Uterus (tissue), 4 donors: ENCODE data around the gene COL18A1. TPM values are rescaled to one million over a fixed set of nuclear protein-coding genes. Genes with fewer than 3 reads are reported as not detected.

ENCODE experiments used
- DNase-seq, 2 donors: peaks; one replicate each; pipeline ENCODE4 v3.0.0-alpha.2; 2019 to 2020
- H3K27ac ChIP-seq, 2 donors: fragments of 200-600 bp; sonication (generic); 1 replicate in 1 of 2; 2 replicates in 1 of 2; pipeline ENCODE4 v1.5.1; 2016 to 2018
- H3K27me3 ChIP-seq, 2 donors: fragments of 200-600 bp; sonication (generic); one replicate each; pipeline ENCODE4 v1.5.1; 2018 to 2019; ENCODE audit warnings: control low read depth in 1 of 2
- H3K36me3 ChIP-seq, 2 donors: fragments of 200-600 bp; sonication (generic); one replicate each; pipeline ENCODE4 v1.5.1; 2019; ENCODE audit warnings: control low read depth in 1 of 2
- H3K4me1 ChIP-seq, 2 donors: fragments of 200-600 bp; sonication (generic); one replicate each; pipeline ENCODE4 v1.5.1; 2018 to 2019; ENCODE audit warnings: control low read depth in 1 of 2
- H3K4me3 ChIP-seq, 2 donors: fragments of 200-600 bp; sonication (generic); 1 replicate in 1 of 2; 2 replicates in 1 of 2; pipeline ENCODE4 v1.5.1; 2018 to 2019; ENCODE audit warnings: mild to moderate bottlenecking in 1 of 2
- H3K9me3 ChIP-seq, 2 donors: fragments of 200-600 bp; sonication (generic); one replicate each; pipeline ENCODE4 v1.5.1; 2019; ENCODE audit warnings: control low read depth in 1 of 2
- POLR2A ChIP-seq, 2 donors: fragments of 450-650 bp; IDR thresholded peaks; one replicate each; pipeline ENCODE4 v1.6.1; 2016; ENCODE audit warnings: antibody characterized with exemption in 2 of 2, mild to moderate bottlenecking in 1 of 2, moderate library complexity in 1 of 2
- intact Hi-C: fragments of 100-400 bp; cut with DNase I; formaldehyde crosslinking; loops from one replicate; pipeline ENCODE4 v1.15.1; 2023; ENCODE audit warnings: low total_unique reads
- total RNA-seq, 4 donors: library from RNA; depleted of rRNA in 3 of 4; stranded (reverse); fragments of >200 nt in 3 of 4; gene quantifications; one replicate each; pipeline versions ENCODE4 v1.1.0 to v1.2.4, GENCODE V29; 2014 to 2023
- TF ChIP-seq, protein P1 (sequence below), 4 experiments: fragments of 200-600 bp in 2 of 4; fragments of 450-650 bp in 2 of 4; sonication (generic) in 2 of 4; IDR thresholded peaks; one replicate each; pipeline ENCODE4 v1.5.1; 2016 to 2019; ENCODE audit warnings: antibody characterized with exemption in 4 of 4, mild to moderate bottlenecking in 2 of 4, moderate library complexity in 1 of 4
- donor health status: DM: yes; HTN: yes; CAD: no.

COL18A1 gene
- total RNA-seq, 4 donors from 2014 or later, result 73.0 to 223 (median 152) TPM

DNA sequence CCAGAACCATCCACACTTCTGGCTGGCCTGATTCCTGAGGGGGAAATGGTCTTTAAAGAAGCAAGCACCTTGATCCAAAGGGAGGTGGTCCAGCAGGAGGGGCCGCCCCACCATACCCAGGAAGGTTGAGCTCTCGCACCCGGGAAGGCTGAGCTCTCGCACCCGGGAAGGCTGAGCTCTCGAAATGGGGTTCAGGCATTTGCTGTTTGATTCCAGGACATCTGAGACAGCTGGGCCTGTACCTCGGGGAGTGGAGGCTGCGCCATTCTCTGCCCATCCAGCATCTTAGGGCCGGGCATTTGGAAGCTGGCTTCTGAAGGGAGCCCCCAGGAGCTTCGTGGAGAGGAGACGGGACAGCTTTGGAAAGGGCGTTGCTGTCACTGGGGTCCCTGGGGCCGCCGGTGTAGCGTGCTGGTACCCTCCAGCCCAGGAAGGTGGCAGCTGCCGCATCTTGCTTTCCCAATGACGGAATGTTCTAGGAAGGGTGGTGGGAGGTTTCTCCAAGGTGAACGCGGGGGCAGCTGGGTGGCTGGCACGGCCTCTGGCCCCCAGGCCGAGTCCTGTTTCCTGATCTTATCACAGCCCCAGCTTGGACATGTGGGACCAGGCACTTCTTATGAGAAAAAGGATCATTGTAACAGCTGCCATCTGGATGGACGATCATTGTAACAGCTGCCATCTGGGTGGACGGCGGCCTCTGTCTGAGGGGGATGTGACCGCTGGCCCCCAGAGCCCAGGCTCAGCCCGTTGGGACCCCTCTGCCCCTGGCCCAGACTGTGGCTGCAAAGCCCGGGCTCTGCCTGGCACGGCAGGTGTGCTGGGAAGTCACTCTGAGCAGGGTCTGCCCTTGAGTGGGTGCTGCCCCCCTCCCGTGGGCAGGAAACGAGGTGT, 61.6 kb downstream of the COL18A1 start:
- no peak for DNase-seq
- no peak overlapping the region for H3K27ac ChIP-seq
- no peaks in the 10 kb centered on the region for H3K36me3 ChIP-seq
- TF ChIP-seq, protein P1, sequence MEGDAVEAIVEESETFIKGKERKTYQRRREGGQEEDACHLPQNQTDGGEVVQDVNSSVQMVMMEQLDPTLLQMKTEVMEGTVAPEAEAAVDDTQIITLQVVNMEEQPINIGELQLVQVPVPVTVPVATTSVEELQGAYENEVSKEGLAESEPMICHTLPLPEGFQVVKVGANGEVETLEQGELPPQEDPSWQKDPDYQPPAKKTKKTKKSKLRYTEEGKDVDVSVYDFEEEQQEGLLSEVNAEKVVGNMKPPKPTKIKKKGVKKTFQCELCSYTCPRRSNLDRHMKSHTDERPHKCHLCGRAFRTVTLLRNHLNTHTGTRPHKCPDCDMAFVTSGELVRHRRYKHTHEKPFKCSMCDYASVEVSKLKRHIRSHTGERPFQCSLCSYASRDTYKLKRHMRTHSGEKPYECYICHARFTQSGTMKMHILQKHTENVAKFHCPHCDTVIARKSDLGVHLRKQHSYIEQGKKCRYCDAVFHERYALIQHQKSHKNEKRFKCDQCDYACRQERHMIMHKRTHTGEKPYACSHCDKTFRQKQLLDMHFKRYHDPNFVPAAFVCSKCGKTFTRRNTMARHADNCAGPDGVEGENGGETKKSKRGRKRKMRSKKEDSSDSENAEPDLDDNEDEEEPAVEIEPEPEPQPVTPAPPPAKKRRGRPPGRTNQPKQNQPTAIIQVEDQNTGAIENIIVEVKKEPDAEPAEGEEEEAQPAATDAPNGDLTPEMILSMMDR (IDR thresholded peaks at IDR 0.05), result no peak
- no peak for TF ChIP-seq POLR2A (IDR thresholded peaks at IDR 0.05)
- H3K4me3 ChIP-seq, result no peak overlapping the region
- H3K9me3 ChIP-seq, result no peaks in the 10 kb centered on the region
- intact Hi-C loops, result no loop called here
- H3K4me1 ChIP-seq, result peaks cover 0 to 13% of the 10 kb centered on the region in 2 donors
- H3K27me3 ChIP-seq, result no peaks in the 10 kb centered on the region

DNA sequence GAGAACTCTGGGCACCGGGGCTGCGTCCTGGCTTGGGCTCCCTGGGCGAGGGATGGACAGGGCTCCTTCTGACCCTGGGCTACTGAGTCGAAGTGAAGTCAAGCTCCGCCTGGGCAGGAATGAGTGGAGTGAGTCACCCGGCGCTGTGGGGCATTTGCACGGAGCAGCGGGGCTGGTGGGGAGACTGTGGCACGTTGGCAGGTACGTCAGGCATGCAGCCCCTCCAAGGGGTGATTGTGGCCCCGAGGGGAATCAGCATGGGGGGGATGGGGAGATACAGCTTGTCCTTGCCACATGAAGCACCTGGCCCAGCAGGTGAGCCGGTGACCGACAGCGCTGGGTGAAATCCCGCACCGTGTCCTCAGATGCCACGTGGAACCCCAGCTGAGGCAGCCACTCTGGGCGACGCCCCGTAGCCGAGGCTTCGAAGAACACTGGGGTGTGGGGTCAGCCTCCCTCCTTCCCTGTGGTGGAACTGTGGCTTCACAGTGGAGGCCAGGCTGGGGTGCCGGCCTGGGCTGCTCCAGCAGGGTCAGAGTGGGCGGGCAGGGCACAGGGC, 62.3 kb downstream of the COL18A1 start:
- Histone ChIP-seq H3K36me3 (no peaks in the 10 kb centered on the region), H3K4me3 (no peak overlapping the region), H3K27ac (no peak overlapping the region), H3K4me1 (peaks cover 0 to 21% of the 10 kb centered on the region in 2 donors), H3K27me3 (no peaks in the 10 kb centered on the region), H3K9me3 (no peaks in the 10 kb centered on the region)
- TF ChIP-seq, protein P1 (IDR thresholded peaks at IDR 0.05), result no peak
- TF ChIP-seq POLR2A (IDR thresholded peaks at IDR 0.05), result no peak
- no peak for DNase-seq
- intact Hi-C loops, result no loop called here

DNA sequence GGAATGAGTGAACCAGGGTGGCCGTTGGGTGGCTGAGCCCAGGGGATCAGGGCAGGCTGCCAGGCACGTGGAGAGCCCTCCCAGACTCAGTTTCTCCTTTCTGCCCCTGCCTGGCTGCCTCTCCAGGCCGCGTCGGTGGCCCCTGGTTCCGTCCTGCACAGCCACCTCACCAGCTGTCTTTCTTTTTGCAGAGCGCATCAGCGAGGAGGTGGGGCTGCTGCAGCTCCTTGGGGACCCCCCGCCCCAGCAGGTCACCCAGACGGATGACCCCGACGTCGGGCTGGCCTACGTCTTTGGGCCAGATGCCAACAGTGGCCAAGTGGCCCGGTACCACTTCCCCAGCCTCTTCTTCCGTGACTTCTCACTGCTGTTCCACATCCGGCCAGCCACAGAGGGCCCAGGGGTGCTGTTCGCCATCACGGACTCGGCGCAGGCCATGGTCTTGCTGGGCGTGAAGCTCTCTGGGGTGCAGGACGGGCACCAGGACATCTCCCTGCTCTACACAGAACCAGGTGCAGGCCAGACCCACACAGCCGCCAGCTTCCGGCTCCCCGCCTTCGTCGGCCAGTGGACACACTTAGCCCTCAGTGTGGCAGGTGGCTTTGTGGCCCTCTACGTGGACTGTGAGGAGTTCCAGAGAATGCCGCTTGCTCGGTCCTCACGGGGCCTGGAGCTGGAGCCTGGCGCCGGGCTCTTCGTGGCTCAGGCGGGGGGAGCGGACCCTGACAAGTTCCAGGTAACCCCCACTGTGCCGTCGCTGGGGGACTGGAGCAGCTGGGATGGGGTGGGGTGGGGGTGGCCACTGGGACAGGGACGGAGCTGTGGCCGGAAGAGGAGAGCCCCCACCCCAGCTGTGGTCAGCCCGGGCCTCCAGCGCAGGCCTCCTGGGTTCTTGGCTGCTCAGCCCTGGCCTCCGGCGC, 63.3 kb downstream of the COL18A1 start:
- no peaks in the 10 kb centered on the region for H3K36me3 ChIP-seq
- DNase-seq, result no peak
- H3K27ac ChIP-seq, result peak overlapping the region in 1 of 2 donors; percentile 91
- TF ChIP-seq POLR2A (IDR thresholded peaks at IDR 0.05), result no peak
- TF ChIP-seq, protein P1 (IDR thresholded peaks at IDR 0.05), result no peak
- peaks cover 0 to 29% of the 10 kb centered on the region in 2 donors for H3K4me1 ChIP-seq
- no peaks in the 10 kb centered on the region for H3K9me3 ChIP-seq
- H3K4me3 ChIP-seq, result no peak overlapping the region
- no peaks in the 10 kb centered on the region for H3K27me3 ChIP-seq
- intact Hi-C loops, result no loop called here

DNA sequence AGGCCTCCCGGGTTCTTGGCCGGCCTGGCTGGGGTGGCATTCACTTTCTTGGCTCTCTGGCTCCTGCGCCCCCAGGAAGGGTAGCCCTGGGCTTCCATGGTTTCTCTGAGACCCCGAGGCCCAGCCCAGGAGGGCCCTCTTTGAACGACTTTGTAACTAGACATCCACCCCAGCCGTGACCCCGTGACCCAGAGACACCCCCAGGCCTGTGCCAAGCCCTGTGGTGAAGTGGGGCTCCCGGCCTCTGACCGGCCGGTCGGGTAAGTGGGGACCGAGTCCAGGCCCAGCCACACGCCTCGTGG, 64.0 kb downstream of the COL18A1 start:
- Histone ChIP-seq H3K9me3 (no peaks in the 10 kb centered on the region), H3K4me1 (peaks cover 0 to 29% of the 10 kb centered on the region in 2 donors), H3K27ac (peak overlapping the region; percentile 91 to 94), H3K36me3 (no peaks in the 10 kb centered on the region), H3K4me3 (no peak overlapping the region), H3K27me3 (no peaks in the 10 kb centered on the region)
- no peak for DNase-seq
- TF ChIP-seq, protein P1 (IDR thresholded peaks at IDR 0.05), result no peak
- TF ChIP-seq POLR2A (IDR thresholded peaks at IDR 0.05), result no peak
- intact Hi-C loops, result no loop called here
